Fibroblast of gingiva (primary cell): Measurements from ENCODE around the gene MRPS34.
A peak's percentile ranks its signal among the peaks of the same experiment; 100 is the strongest.

ENCODE experiments used
- DNase-seq: peaks from one replicate; pipeline ENCODE4 v3.0.0-alpha.2; 2011; ENCODE audit warnings: low read depth

Gene MRPS34

DNA sequence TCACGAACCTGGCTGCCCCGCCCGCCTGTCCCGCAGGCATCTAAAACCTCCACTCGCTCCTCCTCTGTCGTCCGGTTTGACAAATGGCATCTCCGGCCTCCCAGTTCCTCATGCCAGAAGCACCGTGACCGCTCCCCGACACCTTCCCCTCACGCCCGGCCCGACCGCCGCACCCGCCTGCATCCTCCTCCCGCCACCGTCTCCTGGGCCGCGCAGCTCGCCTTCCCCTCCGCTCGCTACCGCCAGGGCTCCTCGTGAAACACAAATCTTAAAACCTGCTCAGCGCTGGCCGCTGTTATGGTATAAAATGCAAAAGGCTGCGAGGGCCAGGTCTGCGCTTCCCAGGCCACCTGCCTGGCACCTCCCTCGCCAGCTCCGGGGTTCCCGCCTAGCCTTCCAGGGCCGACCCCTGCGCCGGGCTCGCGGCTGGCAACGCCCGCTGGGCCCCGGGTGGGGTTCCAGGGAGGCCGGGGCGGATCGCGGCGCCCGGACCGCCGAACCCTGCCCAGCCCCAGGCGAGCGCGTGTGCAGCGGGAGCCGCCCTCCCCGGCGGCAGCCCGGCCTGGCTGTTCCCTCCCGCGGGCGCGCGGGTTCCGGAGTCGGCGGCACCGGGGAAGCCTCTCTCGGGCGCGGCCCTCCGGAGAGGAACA lies 8.9 kb upstream of the MRPS34 start:
- DNase-seq, result no peak

DNA sequence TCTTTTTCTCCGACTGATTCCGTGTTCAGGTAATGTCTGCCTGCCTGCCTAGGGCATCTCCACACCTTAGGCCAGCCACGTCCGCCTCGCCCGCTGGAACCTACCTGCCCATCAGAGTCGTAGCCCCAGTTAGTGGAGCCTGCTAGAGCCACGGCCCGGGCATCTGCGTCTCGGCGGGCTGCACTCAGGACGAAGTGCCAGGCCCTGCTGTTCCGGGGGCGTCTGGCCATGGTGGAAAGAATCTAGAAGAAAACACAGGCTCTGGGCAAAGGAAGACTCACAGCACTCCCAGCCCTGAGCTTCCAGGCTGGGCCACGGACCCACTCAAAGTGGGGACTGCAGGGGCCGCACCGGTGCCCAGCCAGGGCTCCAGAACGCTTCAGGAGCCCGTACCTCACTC lies 8.3 kb upstream of the MRPS34 start:
- no peak for DNase-seq

DNA sequence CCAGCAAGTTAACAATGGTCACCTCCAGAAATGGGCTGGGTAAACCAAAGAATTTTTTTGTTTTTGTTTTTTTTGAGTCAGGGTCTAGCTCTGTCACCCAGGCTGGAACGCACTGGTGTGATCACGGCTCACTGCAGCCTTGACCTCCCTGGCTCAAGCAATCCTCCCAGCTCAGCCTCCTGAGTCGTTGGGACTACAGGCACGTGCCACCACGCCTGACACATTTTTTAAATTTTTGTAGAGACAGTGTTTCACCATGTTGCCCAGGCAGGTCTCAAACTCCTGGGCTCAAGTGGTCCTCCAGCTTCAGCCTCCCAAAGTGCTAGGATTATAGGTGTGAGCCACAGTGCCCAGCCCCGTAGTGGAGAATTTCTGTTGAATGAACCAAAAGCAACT lies 7.7 kb upstream of the MRPS34 start:
- no peak for DNase-seq

DNA sequence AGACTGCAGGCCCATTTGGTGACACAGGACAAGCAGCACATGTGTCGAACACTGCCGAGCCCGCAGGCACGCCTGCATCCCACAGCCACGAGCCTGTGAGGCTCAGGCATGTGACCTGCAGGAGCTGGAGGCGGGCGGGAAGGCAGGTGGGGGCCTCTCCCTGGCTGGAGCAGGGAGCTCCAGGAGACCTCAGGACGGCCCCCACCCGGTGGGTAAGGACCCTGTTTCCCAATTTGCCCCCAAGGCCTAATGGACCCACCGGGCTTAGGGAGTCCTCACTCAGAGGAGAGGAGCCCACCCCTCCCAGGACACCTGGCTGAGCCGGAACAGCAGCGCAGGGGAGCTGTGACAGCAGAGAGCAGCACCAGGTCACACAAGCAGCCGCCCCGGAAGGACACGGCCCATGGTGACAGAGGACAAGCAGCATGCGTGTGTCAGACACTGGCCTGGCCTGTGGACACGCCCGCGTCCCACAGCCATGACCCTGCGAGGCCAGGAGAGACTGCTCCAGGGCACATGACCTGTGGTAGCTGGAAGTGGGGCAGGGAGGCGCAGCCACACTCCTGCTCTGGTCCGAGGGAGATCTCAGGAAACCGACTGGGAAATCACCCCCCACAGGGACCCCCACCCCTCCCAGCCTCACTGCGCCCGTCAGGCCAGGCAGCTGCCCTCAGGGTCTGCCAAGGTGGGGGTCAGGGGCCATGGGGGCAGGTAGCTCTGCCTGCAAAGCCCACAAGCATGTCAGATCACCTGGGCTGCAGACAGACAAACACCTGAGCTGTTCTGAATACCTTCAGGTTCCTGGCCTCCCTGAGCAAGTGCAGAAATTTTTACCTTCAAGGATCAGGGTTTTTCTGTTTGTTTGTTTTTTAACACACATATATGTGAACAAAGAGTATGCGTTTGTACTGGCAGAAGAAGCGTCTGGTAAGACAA lies 7.1 kb upstream of the MRPS34 start:
- no peak for DNase-seq

DNA sequence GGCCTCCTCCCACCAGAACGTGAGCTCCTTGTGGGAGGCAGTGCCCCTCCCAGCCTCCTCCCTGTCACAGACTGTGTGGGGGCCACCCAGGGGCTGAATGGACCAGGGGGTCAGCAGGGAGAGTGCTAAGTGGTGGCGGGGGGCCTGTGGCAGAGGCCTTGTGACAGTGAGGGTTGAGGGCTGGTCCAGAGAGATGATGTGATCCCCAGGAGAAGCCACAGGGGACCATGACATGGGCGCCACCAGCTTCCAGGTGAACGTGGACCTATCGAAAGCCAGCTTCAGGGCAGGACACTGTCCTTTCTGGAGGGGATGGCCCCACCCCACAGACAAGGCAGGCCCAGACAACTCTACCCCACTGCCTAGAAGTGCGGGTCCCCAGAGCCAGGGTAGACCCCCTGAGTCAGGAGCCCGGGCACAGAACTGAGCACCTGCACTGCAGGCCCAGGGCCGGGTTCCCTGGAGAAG lies 6.3 kb upstream of the MRPS34 start:
- DNase-seq, result no peak

DNA sequence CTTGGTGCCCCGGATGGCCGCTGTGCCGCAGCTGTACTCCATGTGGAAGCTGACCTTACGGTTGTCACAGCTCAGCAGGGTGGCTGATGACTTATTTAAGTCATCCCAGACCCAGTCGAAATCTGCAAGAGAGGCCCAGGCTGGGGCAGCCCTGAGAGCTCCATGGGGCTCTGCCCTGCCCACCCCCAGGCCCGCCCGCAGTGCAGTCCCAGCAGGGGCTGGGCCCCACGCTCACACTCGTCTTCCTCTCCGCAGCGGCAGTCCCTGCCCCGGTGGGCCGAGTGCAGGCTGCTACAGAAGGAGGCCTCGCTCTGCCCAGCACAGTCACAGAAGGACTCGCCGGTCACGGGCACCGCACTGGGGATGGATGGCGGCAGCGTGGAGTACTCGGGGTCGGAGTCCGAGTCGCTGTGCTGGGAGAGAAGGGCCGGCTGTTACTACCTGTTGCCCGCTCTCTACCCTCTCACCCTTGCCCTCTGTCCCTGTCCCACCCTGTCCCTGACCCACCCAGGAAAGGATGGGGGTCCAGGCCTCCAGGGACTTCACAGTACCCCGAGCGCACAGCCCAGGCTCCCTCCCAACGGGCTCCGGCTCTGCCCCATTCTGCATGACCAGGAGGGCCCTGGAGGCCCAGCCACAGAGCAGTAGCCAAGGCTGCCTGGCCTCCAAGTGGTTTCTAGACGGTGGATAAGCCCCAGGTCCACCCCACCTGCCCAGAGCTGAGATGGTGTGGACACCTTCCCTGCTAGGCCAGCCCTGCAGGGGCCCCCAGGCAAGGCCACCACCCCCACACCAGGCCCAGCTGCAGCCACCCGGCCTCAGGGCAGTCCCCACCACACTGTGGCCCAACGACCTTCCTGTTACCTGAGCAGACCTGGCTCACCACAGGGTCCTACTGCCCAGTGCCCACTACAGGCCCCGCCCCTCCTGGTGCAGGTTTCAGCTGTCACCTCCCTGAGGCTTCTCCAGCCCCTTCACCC lies 5.6 kb upstream of the MRPS34 start:
- DNase-seq, result no peak

DNA sequence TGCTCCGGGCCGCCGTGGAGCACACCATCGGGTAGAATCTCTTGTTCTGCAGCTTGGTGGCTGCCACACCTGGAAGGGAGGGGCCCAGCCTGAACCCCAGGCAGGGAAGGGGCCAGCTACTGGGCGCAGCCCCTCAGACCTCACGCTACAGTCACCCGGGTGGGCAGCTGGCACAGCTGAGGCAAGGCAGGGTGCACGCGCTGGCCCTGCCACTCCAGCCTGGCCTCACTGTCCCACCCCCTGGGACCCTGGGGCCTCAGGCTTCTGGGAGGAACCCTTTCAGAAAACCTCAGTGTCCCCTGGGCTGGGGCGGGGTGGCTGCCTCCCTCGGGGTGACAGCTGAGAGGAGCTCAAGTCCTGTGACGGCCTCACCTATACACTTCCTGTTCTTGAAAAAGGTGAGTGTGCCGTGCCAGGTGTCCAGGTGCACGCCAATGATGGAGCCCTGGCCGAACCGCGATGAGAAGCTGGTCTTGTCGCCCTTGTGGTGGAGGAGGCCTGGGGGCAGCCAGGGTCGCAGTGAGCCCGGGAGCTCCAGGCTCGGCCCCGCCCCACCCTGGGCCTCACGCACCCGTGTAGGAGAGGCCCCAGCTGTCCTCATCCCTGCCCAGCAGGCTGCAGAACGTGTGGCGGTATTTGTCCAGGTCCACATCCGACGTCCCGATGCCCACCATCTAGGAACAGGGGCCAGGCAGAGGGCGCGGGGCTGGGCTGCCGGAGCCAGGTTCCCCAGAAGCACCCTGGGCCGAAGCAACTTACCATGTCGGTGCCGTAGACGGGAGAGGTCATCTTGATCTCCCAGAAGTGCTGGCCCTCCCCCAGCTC lies 4.7 kb upstream of the MRPS34 start:
- no peak for DNase-seq

DNA sequence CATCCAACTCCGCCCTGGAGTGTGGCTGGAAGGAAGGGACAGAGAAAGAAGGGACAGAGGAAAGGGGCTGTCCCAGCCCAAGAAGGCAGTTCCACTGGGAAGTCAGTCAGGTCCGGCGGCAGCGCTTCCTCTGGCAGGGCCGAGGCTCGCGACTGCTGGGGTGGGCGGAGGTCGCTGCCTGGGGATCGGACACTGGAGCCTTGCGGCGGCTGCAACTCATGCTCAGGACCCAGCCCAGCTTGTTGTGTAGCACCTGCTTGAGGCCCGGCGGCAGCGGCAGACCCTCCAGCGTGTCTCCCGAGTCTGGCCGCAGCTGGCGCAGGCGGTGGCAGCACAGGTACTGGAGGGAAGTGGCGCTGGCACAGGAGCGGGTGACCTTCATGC lies 4.0 kb upstream of the MRPS34 start:
- DNase-seq, result no peak

DNA sequence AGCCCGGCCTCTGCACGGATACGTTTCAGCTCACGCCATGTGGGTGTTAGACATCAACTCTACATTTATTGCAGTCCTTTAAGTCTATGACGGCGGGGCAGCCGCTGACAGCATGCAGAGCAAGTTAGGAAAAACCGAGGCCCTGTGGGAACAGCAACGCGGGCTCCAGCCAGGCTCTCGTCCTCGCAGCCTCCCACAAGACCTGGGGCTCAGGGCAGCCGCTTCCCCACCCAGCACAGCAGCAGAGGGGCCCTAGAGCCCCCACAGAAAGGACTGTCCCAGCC lies 3.7 kb upstream of the MRPS34 start:
- no peak for DNase-seq

DNA sequence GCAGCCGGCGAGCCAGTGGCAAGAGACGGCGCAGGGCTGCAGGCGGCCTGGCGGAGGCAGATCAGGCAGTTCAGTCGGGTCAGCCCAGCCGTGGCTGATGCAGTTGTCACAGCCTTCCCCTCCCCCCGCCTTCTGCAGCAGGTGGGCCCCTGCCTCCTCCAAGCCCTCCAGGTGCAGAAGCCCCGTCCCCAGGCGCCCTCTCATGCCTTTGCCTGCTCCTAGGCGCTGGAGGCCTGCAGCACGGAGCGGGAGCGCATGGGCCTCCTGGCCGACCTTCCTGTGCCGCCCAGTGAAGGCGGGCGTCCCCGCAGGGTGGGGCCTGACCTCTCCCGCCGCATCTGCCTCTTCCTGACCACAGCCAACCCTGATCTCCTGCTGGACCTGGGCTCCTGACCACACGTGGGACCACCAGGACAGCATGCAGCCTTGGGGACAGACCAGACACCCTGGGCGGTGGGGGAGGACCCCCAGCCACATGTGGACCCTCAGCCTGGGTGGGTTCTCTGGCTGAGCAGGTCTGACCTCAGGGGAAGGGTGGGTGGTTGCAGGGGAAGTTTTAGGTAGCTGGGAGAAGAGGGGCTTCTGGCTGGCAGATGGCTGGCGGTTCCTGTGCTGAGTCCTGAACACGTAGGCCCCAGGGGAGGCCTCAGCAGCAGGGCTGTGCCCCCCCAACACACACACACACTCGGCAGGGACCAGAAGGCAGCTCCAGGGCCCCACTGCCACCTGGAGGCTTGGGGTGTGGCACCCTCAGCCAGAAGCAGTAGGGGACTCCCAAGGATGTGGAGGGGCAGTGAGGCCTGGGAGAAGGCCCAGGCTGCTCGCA lies 3.1 kb upstream of the MRPS34 start:
- DNase-seq, result no peak

DNA sequence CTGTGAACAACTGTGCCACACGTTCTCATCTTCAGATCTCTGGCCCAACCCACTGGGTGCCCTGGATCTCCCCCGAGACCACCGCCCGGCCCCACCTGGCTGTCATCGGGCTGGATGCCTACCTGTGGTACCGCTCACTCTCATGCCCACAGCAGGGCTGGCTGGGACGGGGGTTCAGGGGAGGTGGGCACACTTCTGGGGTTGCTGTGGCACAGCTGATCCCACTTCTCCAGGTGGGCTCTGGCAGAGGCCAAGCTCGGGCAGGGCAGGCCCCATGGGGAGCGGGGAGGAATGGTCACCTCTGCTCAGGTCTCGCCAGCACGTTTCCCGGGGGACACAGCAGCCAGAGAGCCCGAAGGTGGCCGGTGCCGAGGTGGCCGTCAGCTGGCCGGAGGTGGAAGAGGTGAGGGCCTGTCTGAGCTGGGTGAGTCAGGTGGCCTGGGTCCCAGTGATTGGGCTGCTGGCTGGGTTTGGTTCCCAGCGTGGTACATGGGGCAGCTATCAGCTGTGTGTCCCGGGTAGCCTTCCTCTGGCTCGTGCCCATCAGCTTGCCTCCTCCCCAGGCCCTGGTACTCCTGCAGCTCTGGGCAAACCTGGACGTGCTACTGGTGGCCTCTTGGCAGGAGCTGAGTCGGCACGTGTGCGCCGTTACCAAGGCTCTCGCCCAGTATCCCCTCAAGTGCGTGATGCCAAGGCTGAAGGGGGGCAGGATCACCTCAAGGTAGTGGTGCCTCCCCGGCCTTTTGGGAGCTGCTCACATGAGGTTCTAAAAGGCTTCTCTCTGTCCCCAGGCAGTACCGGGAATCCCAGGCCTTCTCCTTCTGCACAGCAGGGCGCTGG lies 2.3 kb upstream of the MRPS34 start:
- DNase-seq, result no peak

DNA sequence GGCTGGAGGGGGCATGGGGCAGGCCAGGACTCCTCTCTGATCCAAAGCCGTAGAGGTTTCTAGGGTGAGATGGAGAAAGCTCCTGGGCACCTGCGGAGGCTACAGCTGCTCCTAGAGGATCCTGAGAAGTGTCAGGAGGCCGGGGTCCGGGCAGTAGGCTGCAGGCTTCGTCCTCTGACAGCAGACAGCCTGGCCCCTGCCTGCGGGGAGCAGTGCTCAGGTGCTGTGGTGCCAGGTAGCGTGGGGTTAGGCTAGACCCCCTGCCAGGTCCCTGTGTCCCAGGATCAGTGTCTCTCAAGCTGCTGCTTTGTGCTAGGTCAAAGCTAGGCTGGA lies 1.5 kb upstream of the MRPS34 start:
- DNase-seq, result no peak

DNA sequence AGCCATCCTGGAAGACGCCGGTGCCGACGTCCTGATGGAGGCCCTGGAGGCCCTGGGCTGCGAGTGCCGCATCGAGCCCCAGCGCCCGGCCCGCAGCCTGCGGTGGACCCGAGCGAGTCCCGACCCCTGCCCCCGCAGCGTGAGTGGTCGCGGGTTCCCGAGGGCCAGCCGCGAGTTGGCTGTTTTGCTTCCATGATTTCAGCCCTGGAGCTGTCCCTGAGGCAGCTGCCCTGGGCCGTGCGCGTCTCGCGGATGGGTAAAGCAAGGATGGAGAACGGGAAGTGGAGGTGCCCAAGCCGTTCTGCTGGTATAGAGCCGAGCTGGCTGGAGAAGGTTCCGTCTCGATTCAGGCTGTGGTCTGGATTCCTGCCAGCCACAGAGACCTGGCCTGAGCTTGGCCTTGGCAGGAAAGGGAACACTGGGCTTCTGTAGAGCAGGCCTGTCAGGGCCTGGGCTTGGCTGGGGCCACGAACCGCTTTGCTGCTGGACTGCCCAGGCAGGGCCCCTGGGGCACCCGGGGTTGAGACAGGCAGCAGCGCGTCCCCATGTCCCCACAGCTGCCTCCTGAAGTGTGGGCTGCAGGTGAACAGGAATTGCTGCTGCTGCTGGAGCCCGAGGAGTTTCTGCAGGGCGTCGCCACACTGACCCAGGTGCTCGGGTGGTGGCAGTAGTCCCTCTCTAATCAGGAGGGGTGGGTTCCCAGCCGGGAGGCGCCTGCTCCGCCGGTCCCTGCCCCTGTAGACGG lies 941 bp upstream of the MRPS34 start:
- DNase-seq, result peak; percentile 39

DNA sequence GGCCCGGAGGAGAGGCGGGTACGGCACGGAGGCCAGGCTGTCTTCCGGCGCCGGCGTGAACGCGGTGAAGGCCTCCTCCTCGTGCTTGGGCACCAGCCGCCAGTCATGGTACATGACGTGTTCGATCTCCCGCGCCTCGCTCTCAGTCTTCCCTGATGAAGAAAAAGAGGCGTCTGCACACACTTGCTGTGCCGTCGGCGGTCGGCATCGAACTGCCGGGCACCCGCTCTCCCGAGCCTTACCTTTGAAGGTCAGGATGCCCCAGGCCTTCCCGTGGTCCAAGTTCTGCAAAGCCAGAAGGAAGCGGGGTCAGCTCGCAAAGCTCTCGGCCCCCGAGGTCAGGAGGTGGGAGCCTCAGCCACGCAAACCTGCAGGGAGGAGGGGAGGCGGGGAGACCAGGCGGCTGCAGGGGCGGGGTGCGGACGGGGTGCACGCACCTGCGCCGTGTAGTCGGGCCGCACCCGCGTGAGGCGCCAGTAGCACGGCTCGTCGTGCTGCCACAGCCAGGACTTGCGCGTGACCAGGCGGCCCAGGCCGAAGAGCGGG lies 499 bp downstream of the MRPS34 start, which contains the start of gene EME2:
TSS of gene EME2 (plus strand) at position 449 of the 546 bp plus-strand sequence. CDS start 418 bp downstream, outside the sequence.
- DNase-seq, result no peak

DNA sequence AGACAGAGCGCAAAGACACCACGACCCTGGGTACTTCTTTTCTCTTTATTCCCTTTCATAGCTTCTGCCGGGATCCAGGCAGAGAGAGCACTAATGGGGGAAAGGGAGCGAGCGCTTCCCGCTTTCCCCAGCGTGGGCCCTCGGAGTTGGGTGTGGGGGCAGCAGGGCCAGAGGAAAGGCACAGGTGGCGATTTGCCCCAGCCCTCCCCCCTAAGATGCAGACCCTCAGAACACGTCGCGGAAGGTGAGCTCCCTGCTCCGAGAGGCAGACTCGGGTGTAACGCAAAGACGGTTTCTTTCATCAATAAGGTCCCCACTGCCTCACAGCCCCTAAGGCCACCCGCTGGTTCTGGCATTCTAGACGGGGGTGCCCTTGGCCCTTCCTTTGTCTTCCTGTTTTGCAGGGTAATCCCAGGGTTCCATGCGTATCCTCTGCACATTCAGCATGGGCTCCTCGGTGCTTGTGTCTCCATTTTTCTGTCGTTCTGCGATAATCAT lies 1.0 kb downstream of the MRPS34 start:
- no peak for DNase-seq

DNA sequence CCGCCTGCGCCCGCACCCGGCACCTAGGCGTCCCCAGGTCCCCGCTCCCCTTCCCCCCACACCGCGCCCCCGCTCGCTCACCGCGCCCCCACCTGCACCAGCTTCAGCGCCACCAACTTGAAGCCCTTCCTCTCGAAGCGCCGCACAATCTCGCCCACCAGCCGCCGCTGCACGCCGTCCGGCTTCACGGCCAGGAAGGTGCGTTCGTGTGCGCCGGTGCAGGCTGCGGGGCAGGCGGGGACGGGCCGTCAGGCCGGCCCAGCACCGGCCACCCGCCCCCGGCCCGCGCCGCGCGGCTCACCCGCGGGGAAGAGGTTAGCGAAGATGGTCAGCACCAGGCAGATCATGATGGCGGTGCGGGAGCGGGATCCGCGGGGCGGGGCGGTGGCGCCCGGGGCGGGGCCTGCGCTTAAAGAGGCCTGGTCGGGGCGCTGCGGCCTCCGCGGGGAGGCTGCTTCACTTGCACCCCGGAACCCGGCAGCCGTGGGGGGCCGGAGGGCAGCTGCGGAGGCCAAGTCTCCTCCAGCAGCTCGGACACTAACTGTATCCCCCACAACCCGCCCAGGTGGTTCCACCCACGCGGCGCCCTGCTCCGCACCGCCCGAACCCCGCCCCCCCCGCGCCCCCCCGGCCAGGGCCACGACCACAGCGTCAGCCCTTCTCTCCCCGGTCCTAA lies 1.6 kb downstream of the MRPS34 start, which contains the start of gene NME3:
TSS of gene NME3 (minus strand) at position 356 of the 676 bp plus-strand sequence. CDS start at position 347, 9 bp downstream.
- peak; percentile 67 for DNase-seq

DNA sequence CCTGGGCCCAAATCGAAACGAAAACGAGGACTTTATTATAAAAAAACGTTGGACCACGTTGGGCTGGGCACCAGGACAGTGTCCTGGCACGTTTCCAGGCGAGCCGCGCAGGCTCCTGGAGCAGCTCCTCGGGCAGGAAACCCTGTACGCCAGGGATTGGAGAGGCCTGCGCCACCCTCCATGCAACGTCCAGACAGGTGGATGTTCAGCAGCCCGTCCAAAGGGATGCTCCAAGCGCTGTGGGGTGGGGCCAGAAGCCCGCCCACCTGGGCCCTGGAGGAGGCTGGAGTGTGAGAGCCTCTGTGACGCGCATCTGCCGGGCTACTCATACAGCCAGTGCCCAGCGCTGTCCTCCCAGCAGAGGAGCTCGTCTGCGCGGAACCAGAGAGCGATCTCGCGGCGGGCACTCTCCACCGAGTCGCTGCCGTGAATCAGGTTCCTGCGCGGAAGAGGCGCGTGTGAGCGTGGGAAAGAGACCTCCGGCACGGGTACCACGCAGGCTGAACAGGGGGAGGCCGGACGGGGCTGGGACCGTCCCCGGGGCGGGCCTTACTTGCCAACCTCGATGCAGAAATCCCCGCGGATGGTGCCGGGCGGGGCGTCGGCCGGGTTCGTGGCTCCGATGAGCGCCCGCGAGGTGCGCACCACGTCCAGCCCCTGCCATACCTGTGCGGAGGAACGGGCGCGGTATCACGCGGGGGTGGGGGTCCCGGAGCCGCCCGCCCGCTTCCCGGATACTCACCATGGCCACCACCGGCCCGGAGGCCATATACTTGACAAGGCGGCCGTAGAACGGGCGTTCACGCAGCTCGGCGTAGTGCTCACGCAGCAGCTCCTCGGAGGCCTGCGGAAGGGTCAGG lies 2.4 kb downstream of the MRPS34 start:
- DNase-seq, result peak; percentile 54
